HG03520 (cell line): ENCODE data around the gene FNIP1.
"Not testable (repeated sequence)": the region's sequence is repeated elsewhere in the genome, so short reads cannot be mapped to it uniquely, and the experiment has no call there.

Experiments used
- ATAC-seq: cut with Tn5 transposase; IDR thresholded peaks from one replicate; pipeline ENCODE4 v1.9.1; 2021; ENCODE audit warnings: mild to moderate bottlenecking, moderate library complexity; ENCODE audit not compliant: unreplicated experiment

The FNIP1 gene

DNA sequence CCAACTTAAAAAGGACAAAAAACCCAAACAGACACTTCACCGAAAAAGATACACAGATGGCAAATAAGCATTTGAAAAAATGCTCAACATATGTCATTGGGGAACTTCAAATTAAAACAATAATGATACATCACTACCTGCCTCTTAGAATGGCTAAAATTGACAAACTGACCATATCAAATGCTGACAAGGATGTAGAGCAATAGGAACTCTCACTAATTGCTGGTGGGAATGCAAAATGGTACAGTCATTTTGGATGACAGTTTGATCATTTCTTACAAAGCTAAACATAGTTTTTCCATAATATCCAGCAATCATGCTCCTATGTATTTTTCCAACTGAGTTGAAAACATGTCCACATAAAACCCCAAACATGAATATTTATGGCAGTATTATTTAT lies 102.9 kb downstream of the FNIP1 start:
- ATAC-seq, result no peak

DNA sequence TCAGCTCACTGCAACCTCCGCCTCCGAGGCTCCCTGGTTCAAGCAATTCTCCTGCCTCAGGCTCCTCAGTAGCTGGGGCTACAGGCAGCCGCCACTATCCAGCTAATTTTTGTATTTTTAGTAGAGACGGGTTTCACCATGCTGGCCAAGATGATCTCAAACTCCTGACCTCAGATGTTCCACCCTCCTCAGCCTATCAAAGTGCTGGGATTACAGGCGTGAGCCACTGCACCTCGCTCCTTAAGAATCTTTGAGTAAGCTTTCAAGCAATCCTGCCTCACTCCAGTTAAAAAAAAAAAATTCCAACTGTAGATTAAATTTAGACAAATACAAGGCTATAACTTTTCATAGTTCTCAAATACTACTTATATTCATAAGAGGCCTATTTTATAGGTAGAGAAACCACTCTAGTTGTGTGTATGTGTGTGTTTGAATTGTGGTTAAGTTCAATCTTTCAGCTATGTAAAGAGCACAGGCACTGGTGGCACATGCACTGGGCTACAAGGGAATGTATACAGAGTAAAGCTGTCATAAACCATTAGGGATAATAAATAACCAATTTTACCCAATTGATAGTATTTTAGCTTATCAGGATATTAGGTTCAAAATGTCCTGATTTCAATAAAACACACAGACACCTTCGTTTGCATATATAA lies 111.2 kb downstream of the FNIP1 start:
- ATAC-seq, result no peak

GRCh38 chr5:131684595-131684994 lies 112.2 kb downstream of the FNIP1 start:
- no peak for ATAC-seq

DNA sequence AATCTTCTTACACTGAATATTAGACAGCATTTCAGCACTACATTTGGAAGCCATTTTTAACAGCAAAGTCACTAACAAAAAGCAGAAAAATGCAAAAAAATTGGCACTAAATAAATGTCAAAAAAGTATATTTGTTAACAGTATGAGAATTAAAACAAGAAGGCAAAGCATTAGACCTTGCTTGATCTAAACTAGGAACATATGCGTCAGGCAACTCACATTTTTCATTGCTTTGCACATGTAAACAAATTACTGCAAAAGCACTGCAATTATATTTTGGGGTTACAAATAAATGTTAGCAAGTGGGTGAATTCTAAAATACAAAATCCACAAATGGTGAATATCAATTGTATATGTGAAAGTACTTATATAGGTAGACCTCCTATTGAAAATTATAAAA lies 112.8 kb downstream of the FNIP1 start:
- ATAC-seq, result no peak

DNA sequence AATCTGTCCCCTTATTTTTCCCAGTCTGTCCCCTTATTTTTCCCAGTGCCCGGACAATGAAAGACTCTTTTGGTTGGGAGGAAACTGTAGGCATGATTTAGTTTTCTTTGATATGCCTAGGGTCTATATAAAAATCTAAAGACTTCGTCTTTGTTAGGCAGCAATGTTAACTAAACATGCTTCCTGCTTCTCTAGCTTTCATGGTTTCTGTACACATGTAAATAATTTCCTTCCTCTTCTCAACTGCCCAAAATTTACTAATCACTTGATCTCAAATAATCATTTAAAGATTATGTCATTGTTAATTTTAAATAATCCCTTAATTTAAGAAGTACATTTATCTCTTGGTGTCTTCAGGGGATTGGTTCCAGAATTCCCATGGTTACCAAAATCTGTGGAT lies 114.0 kb downstream of the FNIP1 start:
- no peak for ATAC-seq

DNA sequence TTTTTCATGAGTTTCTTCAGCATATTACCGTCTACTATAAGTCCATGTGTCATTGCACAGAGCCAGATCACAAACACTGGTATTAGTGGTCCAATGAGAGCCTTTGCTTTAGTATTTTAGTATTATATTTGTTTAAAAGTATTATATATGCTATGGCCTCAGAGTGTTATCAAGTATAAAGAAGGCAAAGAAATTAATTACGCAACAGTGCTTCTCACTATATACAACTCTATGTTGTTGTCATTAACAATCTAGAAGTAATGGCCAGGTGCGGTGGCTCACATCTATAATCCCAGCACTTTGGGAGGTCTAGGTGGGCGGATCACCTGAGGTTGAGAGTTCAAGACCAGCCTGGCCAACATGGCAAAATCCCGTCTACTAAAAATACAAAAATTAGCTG lies 114.6 kb downstream of the FNIP1 start:
- no peak for ATAC-seq

DNA sequence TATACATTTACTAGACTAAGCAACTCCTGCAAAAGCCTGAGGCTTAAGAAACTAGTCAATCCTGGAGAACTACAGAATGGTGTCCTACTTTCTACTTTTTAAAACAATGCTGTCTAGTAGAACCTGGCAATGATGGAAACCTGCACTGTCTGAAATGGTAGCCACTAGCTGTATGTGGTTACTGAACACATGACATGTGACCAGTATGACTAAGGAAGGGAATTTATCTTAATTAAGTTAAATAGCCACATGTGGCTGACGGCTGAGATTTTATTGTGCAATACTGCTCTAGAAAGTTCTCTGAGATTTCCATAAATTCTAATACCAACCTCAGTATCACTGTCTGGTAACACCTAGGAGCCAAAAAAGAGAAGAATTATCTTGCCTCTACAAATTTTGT lies 116.9 kb downstream of the FNIP1 start:
- no peak for ATAC-seq

GRCh38 chr5:131678273-131678672 lies 118.5 kb downstream of the FNIP1 start:
- ATAC-seq, result not testable (repeated sequence)

DNA sequence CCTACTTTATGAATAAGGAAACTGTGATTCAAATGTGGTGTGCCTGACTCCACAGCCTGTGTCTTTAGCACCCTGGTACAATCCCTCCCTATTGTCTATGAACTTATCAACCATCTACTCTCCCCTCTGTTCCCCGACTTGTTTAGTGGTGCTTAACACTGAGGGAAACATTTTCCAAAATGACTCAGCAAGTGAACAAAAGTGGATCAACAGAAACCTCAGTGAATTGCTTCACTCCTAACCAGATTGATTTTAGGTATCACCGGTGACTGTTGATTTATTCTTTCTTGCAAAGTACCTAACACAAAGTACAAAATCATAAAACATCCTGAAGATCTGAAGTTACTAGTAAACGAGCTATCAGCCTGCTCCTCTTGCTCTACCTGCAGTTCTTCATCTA lies 119.7 kb downstream of the FNIP1 start:
- ATAC-seq, result no peak

GRCh38 chr5:131672776-131673175 lies 124.0 kb downstream of the FNIP1 start:
- no peak for ATAC-seq

DNA sequence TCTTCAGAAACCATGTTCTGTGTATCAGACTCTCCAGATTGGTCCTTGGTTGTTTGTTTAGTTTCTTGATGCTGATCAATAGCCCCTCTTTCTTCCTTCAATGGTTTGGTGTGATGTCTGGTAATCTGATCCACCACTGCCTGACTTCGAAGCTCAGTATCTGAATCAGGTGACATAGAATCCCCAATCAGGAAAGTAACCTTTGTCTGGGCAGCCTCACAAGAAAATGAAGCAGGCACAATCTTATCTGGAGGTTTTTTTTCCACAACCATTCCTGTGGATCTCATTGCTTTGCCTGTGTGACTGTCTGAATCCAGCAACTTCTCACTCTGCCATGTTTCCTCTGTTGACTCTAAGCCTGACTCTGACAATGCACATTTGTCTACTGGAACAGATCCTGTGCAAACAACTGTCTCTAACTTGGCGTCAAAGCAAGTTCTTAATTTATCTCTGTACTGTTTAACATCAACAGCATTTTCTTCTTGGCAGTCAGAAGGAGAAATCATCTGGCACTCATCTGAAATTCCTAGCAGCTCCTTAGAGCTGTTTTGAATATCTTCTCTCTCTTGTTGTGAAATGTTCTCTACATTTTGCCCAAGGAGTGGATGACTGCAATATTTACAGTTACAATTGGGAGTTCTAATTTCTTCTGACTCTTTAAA lies 124.7 kb downstream of the FNIP1 start:
- no peak for ATAC-seq

DNA sequence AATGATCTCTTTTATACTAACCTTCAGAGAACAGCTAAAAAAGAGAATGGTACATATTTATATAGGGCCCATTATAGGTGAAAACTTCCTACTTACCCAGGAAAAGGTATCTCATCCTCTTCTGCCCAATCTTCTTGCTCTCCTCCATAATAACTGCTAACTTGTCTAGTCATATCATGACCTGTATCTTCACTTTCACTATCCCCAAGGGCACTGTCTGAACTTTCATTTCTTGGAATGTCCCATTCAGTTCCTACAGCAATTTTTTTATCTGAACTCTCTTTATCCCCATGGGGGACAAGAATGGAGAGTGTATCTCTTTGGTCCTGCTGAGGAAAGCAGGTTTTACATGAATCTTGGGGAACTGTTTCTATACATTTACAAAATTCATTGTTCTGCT lies 125.4 kb downstream of the FNIP1 start:
- no peak for ATAC-seq

DNA sequence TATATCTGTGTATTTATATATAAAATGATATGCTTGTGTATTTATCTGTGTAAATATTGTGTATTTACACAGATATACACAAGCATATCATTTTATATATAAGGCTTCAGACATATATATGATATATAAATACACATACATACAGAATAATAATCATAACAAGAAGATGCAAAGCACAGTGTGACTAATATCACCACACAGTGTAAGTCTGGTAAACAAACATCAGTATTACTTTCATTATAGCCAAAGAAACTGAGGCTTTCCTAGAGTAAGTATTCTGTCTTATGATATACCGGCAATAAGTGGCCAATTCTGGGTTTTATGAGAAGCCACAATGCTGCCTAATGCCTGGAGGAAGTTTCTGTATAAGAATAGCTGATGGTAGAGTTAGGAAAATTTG lies 131.9 kb downstream of the FNIP1 start:
- no peak for ATAC-seq

DNA sequence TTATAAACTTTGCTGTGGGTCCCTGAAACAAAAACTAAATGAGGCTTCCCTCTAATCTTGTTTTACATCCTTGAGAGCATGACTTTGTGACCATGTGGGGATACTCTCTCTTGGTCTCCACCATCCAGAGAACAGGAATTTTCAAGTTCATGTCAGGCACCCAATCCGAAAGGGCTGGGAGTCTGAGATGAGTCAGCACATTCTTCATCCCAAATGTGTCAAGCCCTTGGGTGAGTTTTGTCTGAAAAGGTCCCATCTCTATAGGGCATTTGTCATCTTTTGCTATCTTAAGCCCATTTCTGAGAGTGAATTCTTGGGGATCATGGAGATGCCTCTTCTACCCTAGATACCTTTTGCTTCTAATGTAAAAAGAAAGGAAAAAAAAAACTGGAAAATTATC lies 134.9 kb downstream of the FNIP1 start:
- ATAC-seq, result no peak

DNA sequence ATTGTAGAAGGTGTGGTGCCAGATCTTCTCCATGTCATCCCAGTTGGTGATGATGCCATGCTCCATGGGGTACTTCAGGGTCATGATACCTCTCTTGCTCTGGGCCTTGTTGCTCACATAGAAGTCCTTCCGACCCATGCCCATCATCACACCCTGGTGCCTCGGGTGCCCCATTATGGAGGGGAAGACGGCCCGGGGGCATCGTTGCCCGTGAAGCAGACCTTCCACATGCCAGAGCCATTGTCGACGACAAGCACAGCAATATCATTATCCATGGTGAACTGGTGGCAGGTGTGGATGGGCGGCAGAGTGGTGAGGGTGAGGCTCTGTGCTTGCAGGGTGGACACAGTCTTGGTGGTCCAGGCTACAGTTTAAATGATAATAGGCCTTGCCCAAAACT lies 137.0 kb downstream of the FNIP1 start:
- no peak for ATAC-seq

- ATAC-seq, result no peak
Measured at GRCh38 chr5:131659290-131659689, 137.5 kb downstream of the FNIP1 start.

DNA sequence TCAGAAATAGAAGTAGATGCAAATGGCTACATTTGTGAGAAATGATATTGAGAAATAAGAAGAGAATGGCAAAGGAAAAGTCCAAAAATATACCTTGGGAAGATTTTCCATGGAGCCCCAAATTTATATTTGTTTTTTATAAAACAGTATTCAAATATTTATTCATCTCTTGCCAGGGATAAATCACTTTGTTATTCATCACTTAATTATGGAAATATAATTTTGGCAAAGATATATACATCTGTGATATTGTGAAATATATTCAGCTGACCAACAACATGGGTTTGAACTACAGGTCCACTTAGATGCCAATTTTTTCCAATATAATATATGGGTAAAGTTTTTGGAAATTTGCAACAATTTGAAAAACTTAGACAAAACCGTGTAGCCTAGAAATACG lies 142.0 kb downstream of the FNIP1 start:
- ATAC-seq, result no peak

- ATAC-seq, result no peak
Measured at GRCh38 chr5:131654309-131654708, 142.5 kb downstream of the FNIP1 start.

- ATAC-seq, result no peak
Measured at GRCh38 chr5:131649161-131649560, 147.7 kb downstream of the FNIP1 start.

- peak; percentile 63 for ATAC-seq
Measured at GRCh38 chr5:131647048-131647769, 149.6 kb downstream of the FNIP1 start.

DNA sequence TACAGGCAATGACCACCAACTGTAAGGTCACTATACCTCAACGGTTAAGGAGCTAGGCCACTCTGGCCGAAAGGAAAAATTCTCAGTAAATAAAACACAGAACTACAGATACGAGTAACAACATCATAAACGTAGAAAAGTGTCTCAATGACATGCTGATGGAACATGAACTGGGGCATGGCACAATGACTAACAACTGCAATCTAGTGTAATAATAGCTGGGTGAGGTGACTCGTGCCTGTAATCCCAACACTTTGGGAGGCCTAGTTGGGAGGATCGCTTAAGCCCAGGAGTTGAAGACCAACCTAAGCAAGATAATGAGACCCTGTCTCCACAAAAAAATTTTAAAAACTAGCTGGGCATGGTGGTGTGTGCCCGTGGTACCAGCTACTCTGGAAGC lies 152.0 kb downstream of the FNIP1 start:
- ATAC-seq, result no peak

DNA sequence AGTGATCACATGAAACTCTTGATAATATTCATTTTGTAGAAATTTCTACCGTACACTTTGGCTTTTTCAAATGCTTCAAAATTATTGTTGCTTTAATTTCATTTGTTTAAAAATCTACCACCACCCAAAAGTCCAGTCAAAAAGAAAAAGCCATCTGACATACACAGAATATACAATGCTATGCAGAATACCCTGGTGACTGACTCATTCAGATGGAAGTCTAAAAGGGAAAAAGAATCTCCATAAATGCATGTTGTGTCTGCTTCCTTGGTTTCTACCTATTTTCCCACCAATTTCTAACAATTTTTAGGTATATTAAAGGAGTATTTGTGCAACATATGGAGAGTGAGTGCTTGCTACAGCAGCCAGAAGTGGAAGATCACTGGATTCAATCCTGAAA lies 152.4 kb downstream of the FNIP1 start:
- ATAC-seq, result no peak
